ENCODE results near the gene RAB27B. TPM values are rescaled to one million over a fixed set of nuclear protein-coding genes. Genes with fewer than 3 reads are reported as not detected.

RAB27B gene
- total RNA-seq, 1 experiment from 2014 or later = 0.87 TPM

- POLR2A ChIA-PET = no interaction called here
- H3K36me3 Mint-ChIP-seq = no peaks in the 10 kb centered on the region
- no peaks in the 10 kb centered on the region for H3K9me3 Mint-ChIP-seq
- TF ChIP-seq OVOL2 (CRISPR knock-in tag; IDR thresholded peaks at IDR 0.05; ENCODE audit: borderline replicate concordance) (no peak), GTF2I (CRISPR knock-in tag; conservative IDR thresholded peaks at IDR 0.05) (no peak), NR2C2 (CRISPR knock-in tag; IDR thresholded peaks at IDR 0.05) (no peak), ZMAT4 (CRISPR knock-in tag; IDR thresholded peaks at IDR 0.05) (no peak), ZNF671 (CRISPR knock-in tag; IDR thresholded peaks at IDR 0.05) (no peak), ZNF232 (CRISPR knock-in tag; IDR thresholded peaks at IDR 0.05) (no peak), STAT6 (CRISPR knock-in tag; conservative IDR thresholded peaks at IDR 0.05; ENCODE audit: low read depth) (no peak), EMX1 (CRISPR knock-in tag; IDR thresholded peaks at IDR 0.05) (no peak), ZBTB43 (CRISPR knock-in tag; IDR thresholded peaks at IDR 0.05) (no peak), HMGXB4 (CRISPR knock-in tag; IDR thresholded peaks at IDR 0.05) (no peak), SMAD3 (CRISPR knock-in tag; IDR thresholded peaks at IDR 0.05; ENCODE audit: borderline replicate concordance) (no peak), PREB (CRISPR knock-in tag; IDR thresholded peaks at IDR 0.05; ENCODE audit: borderline replicate concordance) (no peak), MYBL2 (CRISPR knock-in tag; IDR thresholded peaks at IDR 0.05) (no peak), ZNF121 (CRISPR knock-in tag; IDR thresholded peaks at IDR 0.05) (no peak), CBFB (CRISPR knock-in tag; IDR thresholded peaks at IDR 0.05; ENCODE audit: low read depth) (no peak), E2F1 (CRISPR knock-in tag; IDR thresholded peaks at IDR 0.05) (no peak)
- TF ChIP-seq, protein P1, sequence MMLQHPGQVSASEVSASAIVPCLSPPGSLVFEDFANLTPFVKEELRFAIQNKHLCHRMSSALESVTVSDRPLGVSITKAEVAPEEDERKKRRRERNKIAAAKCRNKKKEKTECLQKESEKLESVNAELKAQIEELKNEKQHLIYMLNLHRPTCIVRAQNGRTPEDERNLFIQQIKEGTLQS (CRISPR knock-in tag; conservative IDR thresholded peaks at IDR 0.05) = no peak
- TF ChIP-seq, protein P2, sequence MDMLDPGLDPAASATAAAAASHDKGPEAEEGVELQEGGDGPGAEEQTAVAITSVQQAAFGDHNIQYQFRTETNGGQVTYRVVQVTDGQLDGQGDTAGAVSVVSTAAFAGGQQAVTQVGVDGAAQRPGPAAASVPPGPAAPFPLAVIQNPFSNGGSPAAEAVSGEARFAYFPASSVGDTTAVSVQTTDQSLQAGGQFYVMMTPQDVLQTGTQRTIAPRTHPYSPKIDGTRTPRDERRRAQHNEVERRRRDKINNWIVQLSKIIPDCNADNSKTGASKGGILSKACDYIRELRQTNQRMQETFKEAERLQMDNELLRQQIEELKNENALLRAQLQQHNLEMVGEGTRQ (CRISPR knock-in tag; IDR thresholded peaks at IDR 0.05) = no peak
- ATAC-seq (no peak), DNase-seq (ENCODE audit: low spot score) (no peak)
- H3K4me1 Mint-ChIP-seq = peaks cover 9% of the 10 kb centered on the region
- CTCF ChIA-PET = no interaction called here
- H3K27me3 Mint-ChIP-seq (ENCODE audit: low read depth) = peaks cover 9% of the 10 kb centered on the region
- no peak overlapping the region for H3K27ac Mint-ChIP-seq
- H3K4me3 Mint-ChIP-seq = no peak overlapping the region
Measured at GRCh38 chr18:54822872-54823845, 5.1 kb upstream of the RAB27B start.

Measured in WTC11 (cell line).